WTC11 (cell line): ENCODE data around the gene IRS2. TPM values are rescaled to one million over a fixed set of nuclear protein-coding genes. Genes with fewer than 3 reads are reported as not detected.

Source experiments
- ATAC-seq: fragments of 200-7000 bp; cut with Tn5 transposase; 2 replicates; pipeline ENCODE4 v1.10.0; 2021; ENCODE audit warnings: mild to moderate bottlenecking, moderate library complexity
- CTCF ChIA-PET: fragments of 300-600 bp; sonication (Branson Sonifier 250); formaldehyde crosslinking; loops from one replicate; lab custom pipeline; 2021; ENCODE audit warnings: antibody characterized with exemption; lab: Charles Lee
- POLR2A ChIA-PET: fragments of 350-600 bp; sonication (Branson Sonifier 250); formaldehyde crosslinking; loops from one replicate; lab custom pipeline; 2021; ENCODE audit warnings: antibody characterized with exemption; lab: Charles Lee
- DNase-seq: peaks from one replicate; pipeline ENCODE4 v3.0.0; 2021; ENCODE audit warnings: low spot score
- H3K27ac Mint-ChIP-seq: 2 replicates; pipeline ENCODE4 v1.8.0; 2021; ENCODE audit warnings: mixed read lengths
- H3K27me3 Mint-ChIP-seq: 2 replicates; pipeline ENCODE4 v1.8.0; 2021; ENCODE audit warnings: low read depth, mild to moderate bottlenecking, moderate library complexity, mixed read lengths
- H3K36me3 Mint-ChIP-seq: 2 replicates; pipeline ENCODE4 v1.8.0; 2021; ENCODE audit warnings: mixed read lengths
- H3K4me1 Mint-ChIP-seq: 2 replicates; pipeline ENCODE4 v1.8.0; 2022; ENCODE audit warnings: mixed read lengths
- H3K4me3 Mint-ChIP-seq: 2 replicates; pipeline ENCODE4 v1.8.0; 2021; ENCODE audit warnings: mild to moderate bottlenecking, moderate library complexity, mixed read lengths
- H3K9me3 Mint-ChIP-seq: 2 replicates; pipeline ENCODE4 v1.8.0; 2021; ENCODE audit warnings: mixed read lengths
- ATF1 ChIP-seq: sonication (generic); formaldehyde crosslinking; IDR thresholded peaks from 2 replicates; pipeline ENCODE4 v1.8.1; 2023; ENCODE audit warnings: mild to moderate bottlenecking, moderate library complexity, missing genetic modification reagents
- E2F1 ChIP-seq: sonication (generic); formaldehyde crosslinking; IDR thresholded peaks from 2 replicates; pipeline ENCODE4 v1.8.0; 2022; ENCODE audit warnings: mild to moderate bottlenecking, missing genetic modification reagents
- E2F4 ChIP-seq: sonication (generic); formaldehyde crosslinking; IDR thresholded peaks from 2 replicates; pipeline ENCODE4 v1.8.1; 2022; ENCODE audit warnings: low read depth, mild to moderate bottlenecking, moderate library complexity, missing genetic modification reagents, borderline replicate concordance
- ELF4 ChIP-seq: sonication (generic); formaldehyde crosslinking; IDR thresholded peaks from 2 replicates; pipeline ENCODE4 v1.8.1; 2022; ENCODE audit warnings: low read depth, mild to moderate bottlenecking, moderate library complexity, missing genetic modification reagents
- EMX1 ChIP-seq: fragments of 250-450 bp; sonication (Bioruptor Pico); IDR thresholded peaks from 2 replicates; pipeline ENCODE4 v1.8.0; 2021; ENCODE audit warnings: mild to moderate bottlenecking
- GRHL2 ChIP-seq: fragments of 250-450 bp; sonication (Bioruptor Pico); IDR thresholded peaks from 2 replicates; pipeline ENCODE4 v1.8.0; 2022; ENCODE audit warnings: mild to moderate bottlenecking, moderate library complexity; ENCODE audit not compliant: insufficient replicate concordance, severe bottlenecking
- IRF2 ChIP-seq: sonication (generic); formaldehyde crosslinking; IDR thresholded peaks from 2 replicates; pipeline ENCODE4 v1.8.0; 2022; ENCODE audit warnings: low read depth, missing genetic modification reagents, borderline replicate concordance
- MAX ChIP-seq: sonication (generic); formaldehyde crosslinking; IDR thresholded peaks from 2 replicates; pipeline ENCODE4 v1.8.0; 2022; ENCODE audit warnings: mild to moderate bottlenecking, missing genetic modification reagents
- MYBL2 ChIP-seq: sonication (generic); formaldehyde crosslinking; IDR thresholded peaks from 2 replicates; pipeline ENCODE4 v1.8.1; 2023; ENCODE audit warnings: mild to moderate bottlenecking, moderate library complexity, missing genetic modification reagents
- NR3C1 ChIP-seq: sonication (generic); formaldehyde crosslinking; conservative IDR thresholded peaks from 2 replicates; pipeline ENCODE4 v1.8.1; 2023; ENCODE audit warnings: low read depth, mild to moderate bottlenecking, missing genetic modification reagents
- SMAD4 ChIP-seq: sonication (generic); formaldehyde crosslinking; IDR thresholded peaks from 2 replicates; pipeline ENCODE4 v1.8.0; 2022; ENCODE audit warnings: mild to moderate bottlenecking, missing genetic modification reagents
- STAT6 ChIP-seq: sonication (generic); formaldehyde crosslinking; conservative IDR thresholded peaks from 2 replicates; pipeline ENCODE4 v1.8.1; 2023; ENCODE audit warnings: mild to moderate bottlenecking, low read depth, missing genetic modification reagents, moderate library complexity
- TEAD4 ChIP-seq: sonication (generic); formaldehyde crosslinking; IDR thresholded peaks from 2 replicates; pipeline ENCODE4 v1.8.0; 2022; ENCODE audit warnings: mild to moderate bottlenecking, missing genetic modification reagents
- USF2 ChIP-seq: sonication (generic); formaldehyde crosslinking; IDR thresholded peaks from 2 replicates; pipeline ENCODE4 v1.8.1; 2023; ENCODE audit warnings: mild to moderate bottlenecking, missing genetic modification reagents, moderate library complexity
- ZMAT4 ChIP-seq: fragments of 250-450 bp; sonication (Bioruptor Pico); IDR thresholded peaks from 2 replicates; pipeline ENCODE4 v1.9.0; 2021; ENCODE audit warnings: mild to moderate bottlenecking
- ZNF263 ChIP-seq: sonication (generic); formaldehyde crosslinking; IDR thresholded peaks from 2 replicates; pipeline ENCODE4 v1.8.1; 2022; ENCODE audit warnings: low read depth, mild to moderate bottlenecking, moderate library complexity, missing genetic modification reagents
- ZNF281 ChIP-seq: sonication (generic); formaldehyde crosslinking; IDR thresholded peaks from 2 replicates; pipeline ENCODE4 v1.8.0; 2023; ENCODE audit warnings: mild to moderate bottlenecking, missing genetic modification reagents
- ZNF317 ChIP-seq: sonication (generic); formaldehyde crosslinking; IDR thresholded peaks from 2 replicates; pipeline ENCODE4 v1.8.1; 2023; ENCODE audit warnings: low read depth, mild to moderate bottlenecking, moderate library complexity, missing genetic modification reagents, borderline replicate concordance
- total RNA-seq: library from RNA; stranded (reverse); gene quantifications from 3 replicates; pipeline ENCODE4 v1.2.3, GENCODE V29; 2021
- TF ChIP-seq, protein P1 (sequence below): sonication (generic); formaldehyde crosslinking; IDR thresholded peaks from 2 replicates; pipeline ENCODE4 v1.8.0; 2022; ENCODE audit warnings: mild to moderate bottlenecking, missing genetic modification reagents
- TF ChIP-seq, protein P2 (sequence below): sonication (generic); formaldehyde crosslinking; IDR thresholded peaks from 2 replicates; pipeline ENCODE4 v1.8.1; 2023; ENCODE audit warnings: mild to moderate bottlenecking, missing genetic modification reagents

IRS2 gene
- total RNA-seq, 1 experiment from 2014 or later, result 20.5 TPM

DNA sequence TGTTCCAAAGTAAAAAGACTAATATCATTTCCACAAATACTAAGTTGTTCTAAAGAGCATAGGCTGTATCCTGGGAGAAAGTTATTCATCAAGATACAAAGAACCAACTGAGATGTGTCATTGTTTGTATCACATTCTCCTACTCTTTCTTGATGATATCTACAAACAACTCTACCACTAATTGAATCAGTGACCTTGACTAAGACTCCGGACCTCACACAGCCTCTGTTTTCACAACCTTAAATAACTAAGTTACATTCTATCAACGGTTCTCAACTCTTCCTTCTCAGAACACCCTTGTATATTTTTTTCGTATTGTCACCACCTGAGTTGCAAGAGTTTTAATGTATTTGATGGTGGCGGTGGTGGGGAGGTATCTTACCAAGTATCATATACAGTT is 12.6 kb downstream of the IRS2 start:
- no peak for TF ChIP-seq GRHL2 (CRISPR knock-in tag)
- H3K9me3 Mint-ChIP-seq, result no peaks in the 10 kb centered on the region
- H3K27me3 Mint-ChIP-seq, result no peaks in the 10 kb centered on the region
- peaks cover 47% of the 10 kb centered on the region for H3K4me1 Mint-ChIP-seq
- DNase-seq, result no peak
- peaks cover 27% of the 10 kb centered on the region for H3K36me3 Mint-ChIP-seq
- ChIA-PET POLR2A (no interaction called here), CTCF (no interaction called here)
- H3K27ac Mint-ChIP-seq, result no peak overlapping the region
- ATAC-seq, result no peak
- H3K4me3 Mint-ChIP-seq, result no peak overlapping the region

DNA sequence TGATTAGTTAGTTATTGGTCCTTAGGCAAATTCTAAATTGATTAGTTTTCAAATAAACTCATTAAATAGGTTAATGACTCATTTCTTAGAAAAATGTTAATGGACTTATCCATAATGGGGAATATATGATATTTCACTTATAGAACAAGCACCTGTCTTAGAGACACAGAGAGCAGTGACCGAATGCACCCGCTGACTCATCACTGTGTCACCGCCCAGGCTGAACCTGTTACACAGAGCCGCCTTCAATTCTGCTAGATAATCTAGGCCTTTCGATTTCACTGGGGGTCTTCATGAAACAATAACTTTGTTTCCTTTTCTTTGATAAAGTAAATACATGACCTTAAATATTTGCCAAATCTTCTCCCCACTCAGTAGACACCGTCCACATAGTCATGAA is 13.1 kb downstream of the IRS2 start:
- H3K9me3 Mint-ChIP-seq, result no peaks in the 10 kb centered on the region
- H3K4me1 Mint-ChIP-seq, result peaks cover 47% of the 10 kb centered on the region
- no peaks in the 10 kb centered on the region for H3K27me3 Mint-ChIP-seq
- ChIA-PET CTCF (no interaction called here), POLR2A (no interaction called here)
- TF ChIP-seq MYBL2 (CRISPR knock-in tag), result no peak
- TF ChIP-seq ZNF317 (CRISPR knock-in tag), result no peak
- no peak for TF ChIP-seq MAX (CRISPR knock-in tag)
- no peak for TF ChIP-seq ELF4
- TF ChIP-seq NR3C1 (CRISPR knock-in tag), result no peak
- no peak for TF ChIP-seq ZNF263 (CRISPR knock-in tag)
- no peak for TF ChIP-seq E2F1 (CRISPR knock-in tag)
- no peak for TF ChIP-seq EMX1 (CRISPR knock-in tag)
- TF ChIP-seq ZNF281 (CRISPR knock-in tag), result no peak
- no peak for TF ChIP-seq TEAD4 (CRISPR knock-in tag)
- peaks cover 27% of the 10 kb centered on the region for H3K36me3 Mint-ChIP-seq
- ATAC-seq (no peak), DNase-seq (no peak)
- H3K27ac Mint-ChIP-seq, result no peak overlapping the region
- no peak overlapping the region for H3K4me3 Mint-ChIP-seq

DNA sequence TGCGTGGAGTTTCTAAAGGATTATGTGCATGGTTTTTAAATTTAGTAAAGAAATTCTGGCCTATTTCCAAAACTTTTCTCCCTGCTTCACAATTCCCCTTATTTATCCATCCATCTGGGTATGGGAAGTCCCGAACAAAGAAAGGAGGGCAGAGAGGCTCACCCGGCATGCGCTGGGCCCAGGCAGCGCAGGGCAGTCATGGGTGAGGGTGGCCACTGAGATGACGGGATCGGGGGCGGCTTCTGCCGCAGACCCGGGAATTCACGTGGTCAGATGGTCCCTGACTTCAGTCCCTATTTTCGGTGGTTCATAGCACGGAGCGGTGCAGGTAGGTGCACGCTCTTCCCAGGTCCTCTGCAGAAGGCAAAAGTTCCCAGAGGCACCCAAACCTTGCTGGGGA is 14.5 kb downstream of the IRS2 start:
- ChIA-PET CTCF (no interaction called here), POLR2A (no interaction called here)
- ATAC-seq (no peak), DNase-seq (no peak)
- Mint-ChIP-seq H3K27me3 (no peaks in the 10 kb centered on the region), H3K9me3 (no peaks in the 10 kb centered on the region), H3K4me3 (no peak overlapping the region), H3K36me3 (peaks cover 27% of the 10 kb centered on the region), H3K27ac (peak overlapping the region; percentile 57), H3K4me1 (peaks cover 37% of the 10 kb centered on the region)
- TF ChIP-seq SMAD4 (CRISPR knock-in tag) (no peak), ZMAT4 (CRISPR knock-in tag) (no peak), ZNF317 (CRISPR knock-in tag) (no peak), USF2 (CRISPR knock-in tag) (no peak), E2F4 (CRISPR knock-in tag) (no peak), IRF2 (no peak), ATF1 (CRISPR knock-in tag) (no peak), STAT6 (CRISPR knock-in tag) (no peak)
- TF ChIP-seq, protein P1, sequence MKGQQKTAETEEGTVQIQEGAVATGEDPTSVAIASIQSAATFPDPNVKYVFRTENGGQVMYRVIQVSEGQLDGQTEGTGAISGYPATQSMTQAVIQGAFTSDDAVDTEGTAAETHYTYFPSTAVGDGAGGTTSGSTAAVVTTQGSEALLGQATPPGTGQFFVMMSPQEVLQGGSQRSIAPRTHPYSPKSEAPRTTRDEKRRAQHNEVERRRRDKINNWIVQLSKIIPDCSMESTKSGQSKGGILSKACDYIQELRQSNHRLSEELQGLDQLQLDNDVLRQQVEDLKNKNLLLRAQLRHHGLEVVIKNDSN, result no peak
- TF ChIP-seq, protein P2, sequence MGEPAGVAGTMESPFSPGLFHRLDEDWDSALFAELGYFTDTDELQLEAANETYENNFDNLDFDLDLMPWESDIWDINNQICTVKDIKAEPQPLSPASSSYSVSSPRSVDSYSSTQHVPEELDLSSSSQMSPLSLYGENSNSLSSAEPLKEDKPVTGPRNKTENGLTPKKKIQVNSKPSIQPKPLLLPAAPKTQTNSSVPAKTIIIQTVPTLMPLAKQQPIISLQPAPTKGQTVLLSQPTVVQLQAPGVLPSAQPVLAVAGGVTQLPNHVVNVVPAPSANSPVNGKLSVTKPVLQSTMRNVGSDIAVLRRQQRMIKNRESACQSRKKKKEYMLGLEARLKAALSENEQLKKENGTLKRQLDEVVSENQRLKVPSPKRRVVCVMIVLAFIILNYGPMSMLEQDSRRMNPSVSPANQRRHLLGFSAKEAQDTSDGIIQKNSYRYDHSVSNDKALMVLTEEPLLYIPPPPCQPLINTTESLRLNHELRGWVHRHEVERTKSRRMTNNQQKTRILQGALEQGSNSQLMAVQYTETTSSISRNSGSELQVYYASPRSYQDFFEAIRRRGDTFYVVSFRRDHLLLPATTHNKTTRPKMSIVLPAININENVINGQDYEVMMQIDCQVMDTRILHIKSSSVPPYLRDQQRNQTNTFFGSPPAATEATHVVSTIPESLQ (CRISPR knock-in tag), result no peak
